Measurements from ENCODE around the gene UMODL1.

DNA sequence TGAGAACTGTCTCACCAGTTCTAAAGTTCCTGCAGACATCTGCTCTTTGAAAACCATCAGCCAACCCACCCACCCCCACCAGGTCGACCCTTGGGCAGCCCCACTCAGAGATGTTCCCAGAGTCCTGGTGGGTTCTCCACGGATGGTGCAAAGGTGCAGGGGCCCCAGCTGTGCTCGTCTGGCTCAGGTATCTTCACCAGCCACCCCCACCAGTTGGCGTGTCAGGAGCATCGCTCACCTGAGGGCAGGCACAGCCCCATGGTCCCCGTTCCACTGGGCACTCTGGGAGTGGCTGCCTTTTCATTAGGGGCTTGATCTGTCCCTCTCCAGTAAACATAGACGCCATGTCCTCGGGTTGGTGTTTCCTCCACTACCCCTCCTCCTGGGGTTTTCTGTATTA, 70.5 kb downstream of the UMODL1 start:
- TF ChIP-seq, protein P1, sequence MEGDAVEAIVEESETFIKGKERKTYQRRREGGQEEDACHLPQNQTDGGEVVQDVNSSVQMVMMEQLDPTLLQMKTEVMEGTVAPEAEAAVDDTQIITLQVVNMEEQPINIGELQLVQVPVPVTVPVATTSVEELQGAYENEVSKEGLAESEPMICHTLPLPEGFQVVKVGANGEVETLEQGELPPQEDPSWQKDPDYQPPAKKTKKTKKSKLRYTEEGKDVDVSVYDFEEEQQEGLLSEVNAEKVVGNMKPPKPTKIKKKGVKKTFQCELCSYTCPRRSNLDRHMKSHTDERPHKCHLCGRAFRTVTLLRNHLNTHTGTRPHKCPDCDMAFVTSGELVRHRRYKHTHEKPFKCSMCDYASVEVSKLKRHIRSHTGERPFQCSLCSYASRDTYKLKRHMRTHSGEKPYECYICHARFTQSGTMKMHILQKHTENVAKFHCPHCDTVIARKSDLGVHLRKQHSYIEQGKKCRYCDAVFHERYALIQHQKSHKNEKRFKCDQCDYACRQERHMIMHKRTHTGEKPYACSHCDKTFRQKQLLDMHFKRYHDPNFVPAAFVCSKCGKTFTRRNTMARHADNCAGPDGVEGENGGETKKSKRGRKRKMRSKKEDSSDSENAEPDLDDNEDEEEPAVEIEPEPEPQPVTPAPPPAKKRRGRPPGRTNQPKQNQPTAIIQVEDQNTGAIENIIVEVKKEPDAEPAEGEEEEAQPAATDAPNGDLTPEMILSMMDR (IDR thresholded peaks at IDR 0.05; ENCODE audit: insufficient read depth, low read length) = no peak
- TF ChIP-seq, protein P2, sequence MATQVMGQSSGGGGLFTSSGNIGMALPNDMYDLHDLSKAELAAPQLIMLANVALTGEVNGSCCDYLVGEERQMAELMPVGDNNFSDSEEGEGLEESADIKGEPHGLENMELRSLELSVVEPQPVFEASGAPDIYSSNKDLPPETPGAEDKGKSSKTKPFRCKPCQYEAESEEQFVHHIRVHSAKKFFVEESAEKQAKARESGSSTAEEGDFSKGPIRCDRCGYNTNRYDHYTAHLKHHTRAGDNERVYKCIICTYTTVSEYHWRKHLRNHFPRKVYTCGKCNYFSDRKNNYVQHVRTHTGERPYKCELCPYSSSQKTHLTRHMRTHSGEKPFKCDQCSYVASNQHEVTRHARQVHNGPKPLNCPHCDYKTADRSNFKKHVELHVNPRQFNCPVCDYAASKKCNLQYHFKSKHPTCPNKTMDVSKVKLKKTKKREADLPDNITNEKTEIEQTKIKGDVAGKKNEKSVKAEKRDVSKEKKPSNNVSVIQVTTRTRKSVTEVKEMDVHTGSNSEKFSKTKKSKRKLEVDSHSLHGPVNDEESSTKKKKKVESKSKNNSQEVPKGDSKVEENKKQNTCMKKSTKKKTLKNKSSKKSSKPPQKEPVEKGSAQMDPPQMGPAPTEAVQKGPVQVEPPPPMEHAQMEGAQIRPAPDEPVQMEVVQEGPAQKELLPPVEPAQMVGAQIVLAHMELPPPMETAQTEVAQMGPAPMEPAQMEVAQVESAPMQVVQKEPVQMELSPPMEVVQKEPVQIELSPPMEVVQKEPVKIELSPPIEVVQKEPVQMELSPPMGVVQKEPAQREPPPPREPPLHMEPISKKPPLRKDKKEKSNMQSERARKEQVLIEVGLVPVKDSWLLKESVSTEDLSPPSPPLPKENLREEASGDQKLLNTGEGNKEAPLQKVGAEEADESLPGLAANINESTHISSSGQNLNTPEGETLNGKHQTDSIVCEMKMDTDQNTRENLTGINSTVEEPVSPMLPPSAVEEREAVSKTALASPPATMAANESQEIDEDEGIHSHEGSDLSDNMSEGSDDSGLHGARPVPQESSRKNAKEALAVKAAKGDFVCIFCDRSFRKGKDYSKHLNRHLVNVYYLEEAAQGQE (IDR thresholded peaks at IDR 0.05; ENCODE audit: insufficient replicate concordance, low read depth) = no peak
- no peak for TF ChIP-seq POLR2AphosphoS5 (IDR thresholded peaks at IDR 0.05; ENCODE audit: low read depth)
- TF ChIP-seq GABPA (IDR thresholded peaks at IDR 0.05; ENCODE audit: low read depth) = no peak
